ENCODE data around the gene SGMS1.

GRCh38 chr10:50398823-50399222, 224.9 kb downstream of the SGMS1 start:
- TF ChIP-seq, protein P1, sequence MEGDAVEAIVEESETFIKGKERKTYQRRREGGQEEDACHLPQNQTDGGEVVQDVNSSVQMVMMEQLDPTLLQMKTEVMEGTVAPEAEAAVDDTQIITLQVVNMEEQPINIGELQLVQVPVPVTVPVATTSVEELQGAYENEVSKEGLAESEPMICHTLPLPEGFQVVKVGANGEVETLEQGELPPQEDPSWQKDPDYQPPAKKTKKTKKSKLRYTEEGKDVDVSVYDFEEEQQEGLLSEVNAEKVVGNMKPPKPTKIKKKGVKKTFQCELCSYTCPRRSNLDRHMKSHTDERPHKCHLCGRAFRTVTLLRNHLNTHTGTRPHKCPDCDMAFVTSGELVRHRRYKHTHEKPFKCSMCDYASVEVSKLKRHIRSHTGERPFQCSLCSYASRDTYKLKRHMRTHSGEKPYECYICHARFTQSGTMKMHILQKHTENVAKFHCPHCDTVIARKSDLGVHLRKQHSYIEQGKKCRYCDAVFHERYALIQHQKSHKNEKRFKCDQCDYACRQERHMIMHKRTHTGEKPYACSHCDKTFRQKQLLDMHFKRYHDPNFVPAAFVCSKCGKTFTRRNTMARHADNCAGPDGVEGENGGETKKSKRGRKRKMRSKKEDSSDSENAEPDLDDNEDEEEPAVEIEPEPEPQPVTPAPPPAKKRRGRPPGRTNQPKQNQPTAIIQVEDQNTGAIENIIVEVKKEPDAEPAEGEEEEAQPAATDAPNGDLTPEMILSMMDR (IDR thresholded peaks at IDR 0.05), result no peak
- TF ChIP-seq POLR2AphosphoS5 (IDR thresholded peaks at IDR 0.05), result no peak
- no peak for TF ChIP-seq POLR2A (IDR thresholded peaks at IDR 0.05)

Measured in prostate gland (tissue), 2 donors.